NCI-H187 treated with DMSO at 0.1 percent for 48 hours (cell line): ENCODE measurements around the gene CLSTN2.

ENCODE experiments used
- DNase-seq: peaks from one replicate; lab custom pipeline; 2025; lab: John Stamatoyannopoulos, UW

CLSTN2 gene

GRCh38 chr3:140453750-140454149 is 518.8 kb downstream of the CLSTN2 start:
- DNase-seq, result no peak

GRCh38 chr3:140455521-140456214 is 520.7 kb downstream of the CLSTN2 start:
- no peak for DNase-seq

DNA sequence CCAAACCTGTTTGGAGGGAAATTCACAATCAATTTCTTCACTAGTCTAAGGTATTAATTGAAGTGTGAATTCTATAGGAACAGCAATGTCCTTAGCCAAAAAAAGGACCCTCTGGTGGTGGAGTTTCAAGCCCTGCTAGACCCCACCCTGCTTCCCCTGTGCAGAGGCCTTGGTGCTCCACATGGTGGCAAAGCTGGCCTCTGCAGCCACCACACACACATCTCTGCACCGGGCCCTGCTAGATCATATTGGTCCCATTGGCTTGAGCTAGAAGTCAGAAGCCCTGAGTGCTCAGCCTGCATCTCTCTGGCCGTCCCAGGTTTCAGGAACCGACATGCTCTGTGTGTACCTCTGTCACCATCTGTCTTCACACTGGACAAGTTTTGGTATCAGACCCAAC is 522.0 kb downstream of the CLSTN2 start:
- no peak for DNase-seq

- no peak for DNase-seq
These were observed 524.5 kb downstream of the CLSTN2 start for GRCh38 chr3:140459462-140459861.

DNA sequence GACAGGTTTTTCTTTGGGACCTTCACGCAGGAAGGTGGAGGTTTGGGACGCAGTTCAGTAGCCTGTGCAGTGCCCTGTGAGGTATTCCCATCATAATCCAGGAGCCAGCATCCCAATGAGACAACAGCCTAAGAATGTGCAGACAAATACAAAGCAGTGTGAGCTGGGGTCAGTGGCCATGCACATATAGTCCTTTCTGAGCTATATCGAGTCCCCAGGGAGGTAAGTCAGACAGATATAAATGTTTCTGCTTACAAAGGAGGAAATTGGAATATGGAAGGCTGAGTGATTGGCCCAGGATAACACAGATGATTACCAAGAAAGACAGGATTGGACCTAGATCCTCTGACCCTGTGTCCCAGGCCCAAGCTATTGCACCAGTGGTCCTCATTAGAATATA is 526.3 kb downstream of the CLSTN2 start:
- DNase-seq, result no peak

DNA sequence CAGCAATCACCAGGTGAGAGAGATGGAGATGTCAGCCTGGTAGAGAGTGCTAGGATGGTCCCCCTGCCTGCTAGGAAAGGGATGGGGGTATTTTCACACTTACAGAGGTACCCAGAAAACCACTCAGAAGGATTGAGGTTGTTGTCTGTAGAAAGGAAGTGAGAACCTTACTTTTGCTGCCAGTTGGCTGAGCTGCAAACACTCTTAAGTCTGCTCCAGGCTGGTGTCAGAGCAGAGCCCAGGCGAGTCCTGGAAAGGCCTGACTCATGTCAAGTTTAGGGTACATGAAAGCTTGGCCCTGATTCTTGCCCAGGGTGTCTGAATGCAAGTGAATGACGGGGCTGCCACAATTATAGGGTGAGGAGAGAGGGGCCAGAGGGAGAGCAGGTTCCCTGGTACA is 528.4 kb downstream of the CLSTN2 start:
- no peak for DNase-seq

DNA sequence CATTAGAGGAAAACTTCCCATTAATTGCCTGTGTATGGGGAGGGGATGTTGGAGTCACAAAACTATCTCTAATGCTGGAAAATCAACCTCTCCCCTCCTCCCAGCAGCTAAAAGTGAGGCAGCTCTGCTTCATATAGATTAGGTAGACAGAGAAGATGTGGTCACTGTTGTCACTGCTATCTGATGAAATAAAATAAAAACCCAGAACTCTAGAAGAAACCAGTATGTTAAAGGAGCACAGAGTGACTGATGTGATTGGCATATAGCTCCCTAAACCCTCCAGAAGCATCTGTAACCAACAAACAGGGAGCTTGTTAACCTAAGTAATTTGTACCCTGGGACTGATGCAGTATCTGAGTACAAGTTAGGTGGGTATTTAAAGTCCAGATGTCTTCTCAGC is 531.0 kb downstream of the CLSTN2 start:
- DNase-seq, result no peak

GRCh38 chr3:140466535-140466934 is 531.5 kb downstream of the CLSTN2 start:
- no peak for DNase-seq

GRCh38 chr3:140467104-140467577 is 532.2 kb downstream of the CLSTN2 start:
- DNase-seq, result no peak

DNA sequence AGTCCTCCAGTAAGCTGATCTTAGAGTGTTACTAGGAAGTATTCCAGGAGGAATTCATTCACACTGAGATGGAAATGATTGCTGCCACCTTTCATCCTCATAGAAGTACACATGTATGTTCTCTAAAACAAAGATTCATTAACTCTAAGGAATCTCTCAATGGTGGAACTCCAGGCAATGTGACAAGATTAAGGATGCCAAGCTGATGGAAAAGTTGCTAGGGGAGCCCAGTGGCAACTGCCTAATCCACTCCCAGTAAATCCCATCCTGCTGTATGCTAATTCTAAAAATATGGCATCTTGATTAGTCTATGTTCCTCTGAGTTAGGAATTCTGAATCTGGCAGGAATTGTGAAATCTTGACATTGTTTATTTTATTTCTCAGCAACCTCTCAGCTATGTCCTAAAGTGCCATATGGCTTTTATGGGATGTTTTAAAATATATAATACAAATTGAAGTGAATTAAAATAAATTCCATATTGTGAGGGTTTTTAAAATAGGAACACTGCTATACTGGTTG is 532.9 kb downstream of the CLSTN2 start:
- DNase-seq, result no peak

GRCh38 chr3:140468407-140468806 is 533.4 kb downstream of the CLSTN2 start:
- no peak for DNase-seq

DNA sequence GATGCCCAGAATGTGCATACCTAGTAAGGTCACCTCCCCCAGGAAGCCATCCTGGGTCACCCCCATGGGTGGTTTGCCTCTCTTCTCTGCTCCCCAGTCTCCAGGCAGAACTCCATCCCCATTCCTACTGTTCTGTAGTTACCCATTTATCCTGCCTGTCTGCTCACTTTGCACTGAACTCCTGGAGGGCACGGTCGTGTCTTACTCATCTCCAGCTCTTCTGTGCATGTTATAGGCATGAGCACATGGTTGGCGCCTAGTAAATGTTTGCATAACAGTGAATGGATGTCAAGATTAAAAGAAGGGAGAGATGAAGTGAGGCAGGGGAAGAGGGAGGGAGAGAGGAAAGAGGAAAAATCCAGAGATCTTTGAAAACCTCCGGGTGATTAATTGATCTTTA is 534.5 kb downstream of the CLSTN2 start:
- DNase-seq, result no peak

GRCh38 chr3:140470211-140470610 is 535.2 kb downstream of the CLSTN2 start:
- DNase-seq, result no peak

- no peak for DNase-seq
These were observed 536.0 kb downstream of the CLSTN2 start for GRCh38 chr3:140470962-140471361.

DNA sequence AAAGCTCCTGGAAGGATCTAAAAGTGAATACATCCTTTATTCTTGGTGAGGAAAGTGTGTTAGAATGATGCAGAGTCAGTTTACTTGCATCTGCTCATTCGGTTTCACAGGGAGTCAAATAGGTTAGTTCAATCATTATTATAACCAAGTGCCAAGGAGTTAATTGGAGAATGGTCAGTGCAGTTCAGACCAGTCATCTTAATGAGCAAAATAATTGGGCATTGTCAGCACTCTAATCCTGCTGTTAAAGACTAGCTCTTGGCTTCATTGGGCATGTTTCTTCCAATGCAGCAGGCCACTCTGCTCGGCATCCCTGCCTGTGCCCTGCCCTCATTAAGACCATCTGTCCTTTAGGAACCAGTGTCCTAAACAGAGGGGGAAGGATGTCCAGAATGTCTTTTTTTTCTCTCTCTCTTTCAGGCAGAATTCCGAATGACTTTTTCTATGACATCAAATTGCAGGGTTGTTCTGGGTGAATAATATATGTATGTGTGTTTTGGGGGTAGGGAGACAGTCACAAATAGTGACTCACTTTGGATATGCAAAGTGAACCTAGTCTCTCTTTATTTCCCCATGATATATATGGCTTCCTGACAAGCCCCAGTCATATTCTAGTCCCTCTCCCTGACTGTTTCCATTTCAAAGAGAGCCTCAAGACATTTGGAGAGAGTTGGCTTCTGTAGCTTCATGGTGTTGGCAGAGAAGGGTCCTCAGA is 537.5 kb downstream of the CLSTN2 start:
- no peak for DNase-seq

GRCh38 chr3:140487566-140487965 is 552.6 kb downstream of the CLSTN2 start:
- DNase-seq, result no peak

- no peak for DNase-seq
These were observed 558.3 kb downstream of the CLSTN2 start for GRCh38 chr3:140493271-140493670.

GRCh38 chr3:140494970-140495369 is 560.0 kb downstream of the CLSTN2 start:
- DNase-seq, result no peak

DNA sequence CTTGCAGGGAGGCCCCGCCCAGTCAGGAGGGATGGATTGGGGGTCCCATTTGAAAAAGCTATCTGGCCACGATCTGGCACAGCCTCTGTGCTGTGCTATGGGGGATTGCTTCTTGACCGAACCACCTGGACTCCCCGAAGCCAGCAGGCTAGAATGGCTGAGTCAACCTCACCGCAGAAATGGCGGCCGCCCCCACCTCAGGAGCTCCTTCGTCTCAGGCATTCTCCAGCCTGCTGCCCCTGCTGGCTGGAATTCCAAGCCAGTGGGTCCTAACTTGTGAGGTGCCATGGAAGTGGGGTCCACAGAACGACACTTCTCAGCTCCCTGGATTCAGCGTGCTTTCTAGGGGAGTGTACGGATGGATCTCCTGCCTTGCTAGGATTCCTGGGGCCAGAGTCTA is 562.3 kb downstream of the CLSTN2 start:
- no peak for DNase-seq

DNA sequence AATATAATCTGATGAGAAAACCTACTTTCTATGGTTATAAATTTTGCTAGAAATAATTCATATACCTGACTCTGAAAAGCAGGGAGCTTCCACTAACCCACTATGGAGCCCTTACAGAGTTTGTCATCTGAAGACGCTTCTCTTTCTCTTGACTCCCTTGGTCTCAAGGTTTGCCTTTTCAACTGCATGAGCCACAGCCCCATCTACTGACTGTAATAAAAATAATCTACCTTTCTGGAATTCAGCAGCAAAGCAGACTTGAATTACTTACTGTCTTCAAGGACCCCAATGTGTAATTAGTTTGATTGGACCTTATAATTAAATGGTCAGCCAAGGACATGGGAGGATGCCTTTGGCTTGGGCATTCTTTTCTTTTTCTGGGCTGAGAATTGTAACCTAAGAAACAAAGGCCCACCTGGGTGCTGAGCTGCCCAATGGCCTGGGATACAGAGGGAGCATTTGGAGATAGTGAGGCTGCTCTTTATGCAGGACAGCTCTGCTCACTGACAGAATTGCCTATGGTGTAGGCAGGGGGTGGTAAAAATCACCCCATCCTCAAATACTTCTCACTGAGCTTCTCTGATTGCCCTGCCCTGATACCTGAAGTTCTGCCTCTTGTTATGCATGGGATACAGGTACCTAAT is 564.3 kb downstream of the CLSTN2 start:
- no peak for DNase-seq

- DNase-seq, result no peak
These were observed 565.5 kb downstream of the CLSTN2 start for GRCh38 chr3:140500473-140500872.

DNA sequence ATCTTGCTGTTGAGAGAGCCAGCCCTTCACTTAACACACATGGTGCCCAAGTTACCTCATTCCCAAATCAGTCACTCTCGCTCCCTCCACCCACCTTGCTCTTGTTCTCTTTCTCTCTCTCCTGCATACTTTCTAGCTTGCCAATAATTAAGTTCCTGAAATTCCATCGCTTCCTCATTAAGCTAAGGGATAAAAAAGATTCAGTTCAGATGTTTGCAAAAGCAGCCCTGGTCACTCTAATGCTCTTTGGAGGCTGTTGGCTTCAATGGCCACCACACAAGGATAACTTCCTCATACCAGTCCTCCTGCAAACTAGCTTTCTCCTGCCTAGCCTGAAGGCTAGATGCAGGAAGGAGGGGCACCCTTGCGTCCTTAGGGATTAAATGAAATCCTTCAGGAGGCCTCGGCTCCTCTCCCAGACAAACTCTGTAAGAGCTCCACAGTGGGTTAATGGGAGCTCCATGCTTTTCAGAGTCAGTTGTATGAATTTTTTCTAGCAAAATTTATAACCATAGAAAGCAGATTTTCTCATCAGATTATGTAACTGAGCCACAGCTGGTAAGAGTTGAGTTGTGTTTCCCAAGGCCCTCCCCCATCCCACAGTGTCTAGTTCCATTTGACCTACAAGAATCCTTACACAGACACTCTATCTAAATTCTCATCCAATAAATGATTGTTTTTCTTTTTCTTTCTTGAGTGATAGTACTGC is 566.2 kb downstream of the CLSTN2 start:
- no peak for DNase-seq
